Stimulated activated CD4-positive, alpha-beta T cell treated with anti-CD3 and anti-CD28 coated beads, Interleukin-4, amount 100 ng/mL, for 48 hours (primary cell): ENCODE measurements around the gene ZNF639.

Experiments used
- DNase-seq, 2 donors: peaks; one replicate each; pipeline ENCODE4 v3.0.0-alpha.2; 2020; ENCODE audit warnings: low read depth in 2 of 2

Gene ZNF639

DNA sequence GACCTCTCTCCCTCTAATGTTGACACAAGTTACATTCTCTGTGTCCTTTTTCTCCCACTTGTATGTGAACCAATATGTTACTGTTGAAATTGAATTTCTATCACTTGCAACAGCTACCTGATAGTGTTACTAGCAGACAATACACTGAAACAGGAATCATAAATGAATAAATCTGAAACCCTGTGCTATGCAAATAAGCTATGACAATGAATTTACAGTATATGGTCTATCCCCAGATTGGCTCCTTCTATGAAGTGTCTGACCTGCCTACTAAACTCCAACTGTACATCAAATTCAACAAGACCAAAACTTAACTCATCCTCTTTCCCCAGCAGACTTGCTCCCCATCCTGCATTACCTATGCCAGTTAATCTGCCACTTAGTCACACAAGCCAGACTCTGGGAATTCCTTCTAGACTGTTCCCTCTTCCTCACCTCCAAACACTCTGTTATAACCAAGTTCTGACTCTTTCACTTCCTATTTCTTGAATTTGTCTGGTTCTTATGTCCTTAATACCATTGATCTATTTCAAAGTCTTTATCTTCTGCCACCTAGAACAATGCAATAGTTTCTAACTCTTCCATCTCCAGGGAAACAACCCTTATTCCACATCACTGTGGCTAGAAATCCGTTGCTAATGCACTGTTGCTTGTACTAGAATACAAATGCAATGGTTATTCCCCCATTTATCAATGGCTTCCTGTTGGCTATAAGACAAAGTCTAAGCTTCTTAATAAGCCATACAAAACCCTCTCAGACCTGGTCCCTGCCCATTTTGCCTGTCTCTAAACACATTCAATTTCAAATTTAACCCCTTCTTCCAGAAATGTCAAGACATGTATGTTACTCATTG, 13.4 kb upstream of the ZNF639 start:
- no peak for DNase-seq

DNA sequence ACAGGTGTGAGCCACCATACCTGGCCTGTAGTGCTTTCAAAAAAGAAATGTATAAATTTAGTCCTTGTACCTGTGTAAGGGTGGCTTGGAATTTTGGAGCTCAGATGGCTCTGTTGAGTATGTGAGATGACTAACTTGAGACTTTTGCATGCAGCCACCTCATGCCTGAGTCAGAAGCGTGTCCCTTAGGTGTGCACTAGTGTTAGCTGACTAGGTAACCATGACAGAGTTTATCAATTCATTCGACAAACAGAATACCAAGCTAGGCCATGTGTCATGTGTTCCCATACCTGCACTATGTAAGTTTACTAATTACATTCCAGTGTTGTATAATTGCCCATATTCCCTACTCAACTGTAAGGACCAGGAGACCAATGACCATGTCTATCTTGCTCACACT, 4.0 kb upstream of the ZNF639 start:
- no peak for DNase-seq

- no peak for DNase-seq
Observed at GRCh38 chr3:179321668-179322285, 1.1 kb upstream of the ZNF639 start.

DNA sequence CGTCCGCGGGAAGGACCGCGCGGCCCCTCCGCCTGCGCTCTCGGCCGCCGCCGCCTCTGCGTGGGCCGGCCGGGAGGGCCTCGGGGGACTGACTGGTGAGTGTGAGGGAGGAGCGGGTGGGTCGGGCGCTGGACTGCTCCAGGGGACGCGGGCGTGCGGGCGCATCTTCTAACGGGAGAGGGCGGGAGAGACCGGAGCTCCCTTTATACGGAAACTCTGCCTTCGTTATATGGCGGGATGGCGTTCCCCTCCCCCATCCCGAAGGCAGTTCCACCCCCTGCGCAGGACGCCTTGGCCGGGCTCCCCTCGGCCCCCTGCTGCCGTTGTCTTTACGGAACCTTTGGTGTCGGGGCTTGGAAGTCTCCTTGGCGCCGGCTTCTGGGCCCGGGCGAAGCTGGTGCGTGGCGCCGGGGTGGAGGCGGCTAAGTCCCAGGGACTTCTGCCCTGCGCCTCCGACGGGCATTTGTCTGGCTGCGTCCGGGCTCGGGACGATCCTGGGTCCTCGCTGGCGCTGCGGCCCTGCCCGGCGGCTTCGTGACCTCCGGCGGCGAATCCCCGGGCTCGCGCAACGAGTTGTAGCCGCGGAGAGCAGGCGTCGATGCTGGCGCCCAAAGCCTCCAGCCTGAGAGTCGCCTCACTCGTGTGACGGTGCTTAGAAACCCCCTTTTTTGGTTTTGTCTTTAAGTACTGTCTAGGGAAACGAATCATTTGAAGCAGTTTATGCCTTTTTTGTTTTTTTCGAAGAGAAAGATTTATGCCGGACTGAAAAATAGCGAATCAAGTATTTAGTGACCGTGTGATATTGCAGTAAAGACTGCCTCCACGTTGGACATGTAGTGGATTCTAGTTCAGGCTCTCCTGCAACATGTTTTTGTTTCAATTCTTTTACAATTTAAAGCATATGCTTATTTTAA, 623 bp downstream of the ZNF639 start:
- DNase-seq, result peak; percentile 45 to 46

DNA sequence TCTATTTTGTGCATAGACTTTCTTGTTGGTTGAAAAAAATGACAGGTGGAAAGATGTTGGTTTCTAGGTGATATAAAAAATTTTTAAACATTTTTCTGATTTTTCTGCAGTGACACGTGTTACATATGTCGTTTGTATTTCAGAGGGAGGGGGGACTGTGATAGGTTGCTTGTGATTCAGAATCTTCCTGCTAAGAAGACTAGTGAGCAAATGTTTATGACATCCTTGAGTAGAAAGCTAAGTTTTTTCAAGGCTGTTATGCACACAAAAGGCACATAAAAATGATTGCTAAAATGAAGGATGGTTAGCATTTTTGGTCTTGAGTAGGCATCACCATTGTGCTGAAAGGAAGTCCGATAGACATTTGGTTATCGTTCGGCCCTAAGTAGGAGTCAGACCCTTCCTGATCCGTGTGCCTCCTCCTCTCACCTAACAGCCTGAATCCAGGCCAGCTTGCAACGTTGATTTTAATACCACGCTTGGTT, 1.5 kb downstream of the ZNF639 start:
- no peak for DNase-seq

DNA sequence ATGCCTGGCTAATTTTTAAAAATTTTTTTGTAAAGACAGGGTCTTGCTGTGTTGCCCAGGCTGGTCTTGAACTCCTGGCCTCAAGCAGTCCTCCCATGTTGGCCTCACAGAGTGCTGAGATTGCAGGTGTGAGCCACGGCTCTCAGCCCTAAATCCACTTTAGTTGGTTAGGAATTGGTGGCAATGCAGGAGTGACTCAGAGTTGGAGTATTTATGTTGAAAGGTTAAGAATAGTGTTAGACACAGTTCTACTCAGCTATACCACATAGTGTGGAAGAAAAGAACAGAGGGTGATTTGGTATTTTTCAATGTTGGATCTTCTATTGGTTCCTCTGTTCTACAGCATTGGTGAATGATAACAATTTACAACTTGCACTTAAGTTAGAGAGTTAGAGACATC, 7.6 kb downstream of the ZNF639 start:
- DNase-seq, result no peak

DNA sequence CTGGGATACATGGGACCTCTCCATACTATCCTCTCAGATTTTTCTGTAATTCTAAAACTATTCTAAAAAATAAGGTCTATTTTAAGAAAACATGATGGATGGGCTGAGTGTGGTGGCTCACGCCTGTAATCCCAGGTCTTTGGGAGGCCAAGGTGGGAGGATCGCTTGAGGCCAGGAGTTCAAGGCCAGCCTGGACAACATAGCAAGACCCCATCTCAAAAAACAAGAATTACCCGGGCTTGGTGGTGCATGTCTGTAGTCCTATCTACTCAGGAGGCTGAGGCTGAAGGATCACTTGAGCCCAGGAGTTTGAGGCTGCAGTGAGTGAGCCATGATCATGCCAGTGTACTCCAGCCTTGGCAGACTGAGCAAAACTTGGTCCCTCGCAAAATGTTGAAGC, 9.4 kb downstream of the ZNF639 start:
- DNase-seq, result no peak

DNA sequence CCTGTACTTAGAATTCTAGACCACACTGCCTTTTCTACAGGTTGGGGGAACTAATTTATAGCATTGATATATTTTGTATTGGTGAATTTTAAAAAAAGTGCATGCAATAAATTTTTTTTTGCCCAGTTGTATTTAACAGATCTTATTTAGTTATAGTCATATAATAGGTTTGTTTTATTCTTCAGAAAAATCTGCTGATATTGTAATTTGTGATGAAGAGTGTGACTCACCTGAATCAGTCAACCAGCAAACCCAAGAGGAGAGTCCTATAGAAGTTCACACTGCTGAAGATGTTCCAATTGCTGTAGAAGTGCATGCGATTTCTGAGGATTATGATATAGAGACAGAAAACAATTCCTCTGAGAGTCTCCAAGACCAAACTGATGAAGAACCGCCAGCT, 10.3 kb downstream of the ZNF639 start:
- DNase-seq, result no peak

DNA sequence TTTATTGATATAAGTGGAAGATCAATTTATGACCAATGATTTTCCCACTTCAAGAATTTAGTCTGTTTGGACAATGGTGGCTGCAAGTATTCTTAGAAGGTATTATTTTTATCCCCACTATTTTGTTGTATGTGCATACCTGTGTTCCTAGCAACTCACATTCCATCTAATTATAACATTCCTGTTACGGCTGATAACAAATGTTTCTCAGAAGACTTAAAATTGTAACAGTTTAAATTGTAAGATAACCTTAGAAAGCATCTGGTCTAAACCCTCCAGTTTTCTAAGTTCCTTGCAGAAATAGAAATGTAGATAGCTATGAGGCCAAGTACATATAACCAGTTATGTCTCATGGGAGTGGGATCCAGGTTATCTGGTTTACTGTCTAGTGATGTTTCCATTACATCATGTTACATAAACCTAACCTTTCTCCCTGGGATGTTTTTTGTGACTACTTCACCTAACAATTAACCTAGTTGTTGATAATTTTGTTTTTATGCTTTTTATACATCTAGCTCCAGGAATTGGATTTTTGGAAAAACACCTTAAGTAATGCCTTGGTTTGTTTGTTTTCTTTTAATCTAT, 13.6 kb downstream of the ZNF639 start:
- no peak for DNase-seq

- DNase-seq, result peak; percentile 80 to 86
Observed at GRCh38 chr3:179347345-179348194, 24.7 kb downstream of the ZNF639 start, which contains the start of gene MFN1. TSS of gene MFN1 (plus strand) at chr3:179347709. CDS start at chr3:179348852, 1,143 bp downstream.

- no peak for DNase-seq
Observed at GRCh38 chr3:179348325-179349013, 25.6 kb downstream of the ZNF639 start.

DNA sequence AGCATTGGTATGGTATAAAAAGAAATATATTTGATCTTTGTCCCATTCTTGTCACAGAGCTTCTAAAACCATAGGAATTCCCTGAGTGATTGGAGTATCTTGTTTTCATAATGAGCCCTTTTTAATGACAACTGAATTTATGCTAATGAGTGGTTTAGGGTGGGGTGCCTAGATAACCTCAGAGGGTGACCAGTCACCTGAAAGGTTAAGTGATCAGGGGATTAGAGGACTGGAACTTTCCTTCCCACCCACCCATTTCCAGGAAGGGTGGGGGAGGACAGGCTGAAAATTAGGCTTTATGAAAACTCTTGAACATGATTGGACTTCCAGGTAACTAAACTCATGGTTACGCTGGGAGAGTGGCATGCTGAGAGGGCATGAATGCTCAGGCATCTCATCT, 33.2 kb downstream of the ZNF639 start:
- DNase-seq, result no peak

DNA sequence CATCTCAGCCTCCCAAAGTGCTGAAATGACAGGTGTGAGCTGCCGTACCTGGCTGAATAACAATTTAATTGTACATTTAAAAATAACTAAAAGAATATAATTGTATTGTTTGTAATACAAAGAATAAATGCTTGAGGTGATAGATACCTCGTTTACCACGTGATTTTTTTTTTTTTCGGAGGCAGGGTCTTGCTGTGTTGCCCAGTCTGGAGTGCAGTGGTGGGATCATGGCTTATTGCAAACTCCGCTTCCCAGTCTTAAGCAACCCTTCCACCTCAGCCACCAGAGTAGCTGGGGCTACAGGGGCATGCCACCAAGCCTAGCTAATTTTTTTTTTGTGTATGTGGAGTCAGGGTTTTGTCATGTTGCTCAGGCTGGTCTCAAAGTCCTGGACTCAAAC, 40.5 kb downstream of the ZNF639 start:
- no peak for DNase-seq

- no peak for DNase-seq
Observed at GRCh38 chr3:179369621-179370020, 46.8 kb downstream of the ZNF639 start.

DNA sequence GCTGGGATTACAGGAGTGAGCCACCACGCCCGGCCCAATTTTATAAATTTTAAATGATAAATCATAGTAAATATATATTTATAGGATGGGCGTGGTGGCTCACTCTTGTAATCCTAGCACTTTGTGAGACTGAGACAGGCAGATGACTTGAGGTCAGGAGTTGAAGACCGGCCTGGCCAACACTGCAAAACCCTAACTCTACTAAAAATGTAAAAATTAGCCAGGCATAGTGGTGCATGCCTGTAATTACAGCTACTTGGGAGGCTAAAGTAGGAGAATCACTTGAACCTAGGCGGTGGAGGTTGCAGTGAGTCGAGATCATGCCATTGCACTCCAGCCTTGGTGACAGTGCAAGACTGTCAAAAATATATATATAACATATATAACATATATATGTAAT, 51.1 kb downstream of the ZNF639 start:
- DNase-seq, result no peak

GRCh38 chr3:179375091-179375999, 52.5 kb downstream of the ZNF639 start:
- DNase-seq, result no peak

DNA sequence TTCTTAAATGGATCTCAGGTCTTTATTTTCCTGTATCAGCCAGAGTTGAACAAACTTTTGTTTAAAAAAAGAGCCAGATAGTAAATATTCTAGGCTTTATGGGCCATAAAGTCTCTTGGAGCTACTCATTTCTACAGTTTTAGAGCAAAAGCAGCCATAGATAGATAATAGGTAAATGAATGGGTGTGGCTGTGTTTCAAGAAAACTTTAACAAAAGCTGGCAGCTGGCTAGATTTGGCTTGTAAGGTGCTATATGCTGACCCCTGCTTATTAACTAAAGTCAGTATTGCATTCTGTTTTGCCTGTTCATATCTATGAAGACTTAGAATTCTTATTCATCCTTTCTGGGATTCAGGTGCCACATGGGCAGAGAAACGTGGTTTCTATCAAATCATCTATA, 53.6 kb downstream of the ZNF639 start:
- DNase-seq, result no peak
